DLD1 (cell line): ENCODE data around the gene UXS1.
"Not testable (repeated sequence)": the region's sequence is repeated elsewhere in the genome, so short reads cannot be mapped to it uniquely, and the experiment has no call there.

Source experiments
- in situ Hi-C: cut with HindIII; loops from 2 replicates; pipeline ENCODE4 v1.10.0; 2017; ENCODE audit warnings: low sequenced_read_pairs

Gene UXS1

DNA sequence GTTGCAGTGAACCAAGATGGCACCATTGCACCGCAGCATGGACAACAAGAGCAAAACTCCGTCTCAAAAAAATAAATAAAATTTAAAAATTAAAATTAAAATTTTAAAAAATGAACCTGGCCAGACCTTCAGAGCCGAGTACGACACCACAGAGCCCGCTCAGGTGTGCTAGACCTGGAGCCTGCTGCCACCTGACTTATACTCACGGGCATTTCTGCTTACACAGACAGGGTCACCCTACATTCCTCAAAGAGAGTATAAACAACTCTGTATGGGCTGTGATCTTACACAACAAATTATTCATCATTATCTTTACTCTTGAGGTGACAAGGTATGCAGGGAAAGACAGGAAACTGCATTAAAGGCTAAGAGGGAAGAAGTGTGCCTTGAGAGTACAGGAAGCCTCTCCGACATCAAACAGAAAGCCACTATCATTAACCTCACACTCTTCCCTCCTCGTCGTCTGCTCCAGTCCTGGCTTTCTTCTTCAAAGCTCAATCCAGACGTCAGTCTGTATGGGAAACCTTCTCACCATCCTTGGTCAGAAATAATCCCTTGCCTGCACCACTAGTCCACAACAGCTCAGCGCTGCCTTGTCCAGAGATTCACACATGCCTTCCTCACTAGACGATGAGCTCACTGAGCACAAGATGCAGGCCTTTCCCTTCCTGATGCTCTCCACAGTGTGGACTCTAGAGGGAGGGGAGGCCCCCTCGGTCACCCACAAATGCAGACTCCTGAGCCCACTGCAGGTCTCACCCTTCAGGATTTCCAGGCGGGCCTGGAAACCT is 56.2 kb downstream of the UXS1 start:
- in situ Hi-C loops, result no loop called here

DNA sequence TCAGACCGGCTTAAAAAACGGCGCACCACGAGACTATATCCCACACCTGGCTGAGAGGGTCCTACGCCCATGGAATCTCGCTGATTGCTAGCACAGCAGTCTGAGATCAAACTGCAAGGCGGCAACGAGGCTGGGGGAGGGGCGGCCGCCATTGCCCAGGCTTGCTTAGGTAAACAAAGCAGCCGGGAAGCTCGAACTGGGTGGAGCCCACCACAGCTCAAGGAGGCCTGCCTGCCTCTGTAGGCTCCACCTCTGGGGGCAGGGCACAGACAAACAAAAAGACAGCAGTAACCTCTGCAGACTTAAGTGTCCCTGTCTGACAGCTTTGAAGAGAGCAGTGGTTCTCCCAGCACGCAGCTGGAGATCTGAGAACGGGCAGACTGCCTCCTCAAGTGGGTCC is 62.9 kb downstream of the UXS1 start:
- in situ Hi-C loops, result not testable (repeated sequence)

DNA sequence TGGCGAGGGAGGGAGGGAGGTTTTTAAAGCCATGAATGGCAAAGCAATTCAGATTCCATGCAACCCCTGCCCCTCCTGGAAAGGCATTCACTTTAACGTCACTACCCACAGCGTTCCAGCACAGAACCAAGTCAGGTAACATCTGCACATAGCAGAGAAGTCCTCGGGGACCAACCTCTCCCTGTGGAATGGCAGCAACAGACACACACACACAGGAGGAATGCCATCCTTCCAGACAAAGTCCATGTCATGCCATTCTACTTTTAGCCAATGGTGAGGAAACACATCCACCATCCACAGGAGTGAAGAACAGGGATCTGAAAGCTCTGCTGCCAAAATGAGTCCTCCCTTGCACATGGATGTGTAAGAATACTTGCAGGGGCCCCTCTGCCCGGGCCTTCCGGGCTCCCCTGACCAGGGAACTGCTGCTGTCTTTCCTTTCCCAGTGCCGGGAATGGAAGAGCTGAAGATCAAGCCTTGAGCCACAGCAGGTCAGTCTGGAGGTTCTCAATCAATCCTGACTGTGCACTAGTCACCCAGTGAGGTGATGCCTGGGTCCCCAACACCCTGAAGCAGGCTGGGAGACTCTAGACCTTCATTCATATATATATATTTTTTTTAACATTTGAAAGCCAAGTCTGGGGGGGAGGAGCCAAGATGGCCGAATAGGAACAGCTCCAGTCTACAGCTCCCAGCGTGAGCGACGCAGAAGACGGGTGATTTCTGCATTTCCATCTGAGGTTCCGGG is 63.7 kb downstream of the UXS1 start:
- in situ Hi-C loops, result no loop called here

DNA sequence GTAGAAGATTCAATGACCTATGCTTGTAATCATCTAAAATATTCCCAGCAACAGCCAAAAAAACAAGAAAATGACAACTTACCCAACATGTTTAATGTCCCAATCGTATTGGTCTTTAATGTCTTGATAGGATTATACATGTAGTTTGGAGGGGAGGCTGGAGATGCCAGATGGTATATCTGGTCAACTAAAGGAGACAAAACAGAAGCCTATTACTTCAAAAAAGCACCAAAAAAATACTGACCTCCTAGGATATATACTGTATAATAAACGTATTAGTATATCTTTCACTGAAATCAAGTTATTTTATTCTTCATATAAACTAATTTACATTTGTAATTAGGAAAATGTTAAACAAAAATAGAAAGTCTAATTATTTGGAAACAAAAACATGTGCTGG is 64.5 kb downstream of the UXS1 start:
- in situ Hi-C loops, result no loop called here

DNA sequence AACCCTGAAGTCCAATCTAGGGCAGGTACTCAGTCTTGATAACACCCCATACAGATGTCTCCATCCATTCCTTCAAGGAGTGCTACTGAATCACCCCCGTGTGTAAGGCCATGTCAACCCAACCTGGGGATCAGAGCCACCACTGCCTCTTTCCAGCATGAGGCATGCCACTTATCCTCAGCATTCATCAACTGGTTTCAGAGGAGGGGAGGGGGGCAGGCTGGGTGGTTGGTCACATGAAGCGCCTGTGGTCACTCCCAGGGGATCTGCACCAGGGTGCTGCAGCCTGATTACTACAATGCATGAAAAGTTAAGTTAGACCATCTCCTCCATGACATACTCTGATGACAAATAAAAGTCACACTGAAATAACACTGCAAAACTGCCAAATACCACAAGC is 65.0 kb downstream of the UXS1 start:
- in situ Hi-C loops, result no loop called here

DNA sequence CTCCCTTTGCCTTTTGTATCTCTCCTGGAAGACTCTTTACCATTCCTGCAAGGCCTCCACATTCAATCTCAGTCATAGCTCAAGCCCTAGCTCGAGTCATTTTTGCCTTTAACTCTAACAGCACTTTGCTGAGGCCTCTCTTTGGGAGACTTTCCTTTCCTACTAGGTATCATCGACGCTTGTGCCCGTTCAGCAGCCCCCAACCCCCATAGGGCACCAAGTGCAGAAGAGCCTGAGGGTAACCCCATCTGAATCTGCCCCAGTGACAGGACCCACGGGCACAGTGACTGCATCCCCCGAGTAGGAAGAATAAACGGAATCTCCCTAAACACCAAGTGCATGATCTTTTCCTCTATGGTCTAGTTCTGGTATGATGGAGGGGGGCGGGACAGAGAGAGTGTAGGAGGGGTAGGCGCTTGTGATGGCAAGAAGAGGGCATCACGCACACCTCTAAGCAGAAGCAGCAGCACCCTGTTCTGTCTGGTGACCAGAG is 66.3 kb downstream of the UXS1 start:
- in situ Hi-C loops, result no loop called here

DNA sequence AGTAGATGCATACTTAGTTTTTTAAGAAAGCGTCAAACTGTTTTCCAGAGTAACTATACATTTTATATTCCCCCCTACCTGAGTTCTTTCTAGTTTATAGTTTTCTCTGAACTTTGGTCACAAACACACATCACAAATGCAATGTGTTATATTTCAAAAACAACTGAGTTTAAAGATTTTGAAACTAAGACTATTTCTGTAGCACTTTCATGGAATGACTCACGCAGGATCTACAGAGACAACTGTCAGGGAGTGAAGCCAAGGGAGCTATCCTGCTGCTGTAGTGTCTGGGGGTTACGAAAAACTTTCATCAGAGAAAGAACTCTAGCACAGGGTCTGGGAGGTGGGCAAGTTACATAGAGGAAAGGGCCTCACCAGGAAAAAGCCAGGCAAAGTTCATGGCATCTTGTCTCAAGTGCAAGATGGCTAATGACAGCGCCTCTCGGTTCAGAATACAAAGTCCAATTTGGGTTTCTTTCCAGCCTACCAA is 66.8 kb downstream of the UXS1 start:
- in situ Hi-C loops, result no loop called here

DNA sequence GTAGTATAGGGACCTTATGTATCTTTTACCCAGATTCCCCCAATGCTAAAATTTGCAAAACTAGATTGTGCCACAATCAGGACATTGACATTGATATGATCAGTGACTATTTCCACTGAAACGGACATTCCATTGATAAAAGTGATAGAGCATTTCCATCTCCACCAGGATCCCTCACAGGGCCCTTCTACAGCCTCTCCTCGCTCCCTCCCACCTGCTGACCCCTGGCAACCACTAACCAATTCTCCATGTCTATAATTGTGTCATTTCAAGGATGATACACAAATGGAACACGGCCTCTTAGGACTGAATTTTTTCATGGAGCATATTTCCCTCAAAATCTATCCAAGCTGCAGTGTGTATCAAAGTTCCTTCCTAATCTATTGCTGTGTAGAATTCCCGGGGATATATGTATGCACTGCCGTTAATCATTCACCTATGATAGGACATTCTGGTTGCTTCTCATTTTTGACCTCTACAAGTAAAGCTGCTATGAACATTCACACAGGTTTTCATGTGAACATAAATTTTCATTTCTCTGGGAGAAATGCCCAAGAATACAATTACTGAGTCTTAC is 67.3 kb downstream of the UXS1 start:
- in situ Hi-C loops, result no loop called here

DNA sequence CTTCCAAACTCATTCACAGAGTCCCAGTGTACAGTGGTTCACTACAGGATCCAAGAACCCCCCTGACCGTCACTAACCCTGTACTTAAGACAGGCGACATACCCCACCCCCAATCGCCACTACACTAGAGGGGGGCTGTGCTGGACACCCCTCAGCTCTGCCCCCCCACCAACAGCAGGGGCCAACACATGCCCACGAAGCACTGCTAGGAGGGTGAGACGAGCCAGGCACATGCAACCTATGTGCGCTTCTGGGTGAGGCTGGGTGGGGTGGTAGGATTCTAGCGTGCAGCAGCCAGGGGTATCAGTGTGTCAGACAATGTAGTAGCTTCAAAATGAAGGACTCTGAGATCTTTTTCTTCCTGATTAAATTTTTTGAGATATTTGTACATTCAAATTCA is 67.8 kb downstream of the UXS1 start:
- in situ Hi-C loops, result no loop called here

DNA sequence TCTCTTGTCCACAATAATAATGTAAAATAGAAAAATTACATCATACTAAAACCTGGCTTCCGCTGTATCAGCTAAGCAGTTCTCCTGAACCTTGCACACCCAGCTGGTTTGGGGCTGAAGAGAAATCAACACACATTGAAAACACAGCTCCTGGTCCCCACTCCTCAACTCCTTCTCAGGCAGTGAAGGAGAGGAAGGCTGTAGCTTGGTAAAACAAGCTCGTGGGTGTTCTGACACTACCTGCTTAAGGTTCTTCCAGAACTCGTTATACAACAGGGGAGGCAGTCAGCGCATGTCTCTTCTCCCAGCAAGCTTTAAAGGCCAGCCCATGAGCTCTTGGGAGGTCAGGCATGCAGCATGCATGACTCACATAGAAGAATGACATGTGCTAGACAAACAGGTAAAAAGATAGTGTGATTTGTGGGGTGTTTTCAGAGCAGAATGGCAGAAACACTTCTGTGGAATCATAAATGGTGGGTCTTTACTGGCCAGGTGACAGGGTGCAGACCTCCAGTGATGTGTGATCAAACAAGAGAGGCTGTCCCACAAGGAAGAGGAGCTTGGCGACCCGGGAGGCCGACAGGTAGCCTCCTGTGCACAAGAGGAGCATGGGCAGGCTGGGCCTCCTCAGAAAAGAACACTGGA is 69.1 kb downstream of the UXS1 start:
- in situ Hi-C loops, result loop anchor here (5.0 to 25.0 kb wide), 2 partner anchors 52 to 462 kb away; no protein-coding TSS in a partner anchor

DNA sequence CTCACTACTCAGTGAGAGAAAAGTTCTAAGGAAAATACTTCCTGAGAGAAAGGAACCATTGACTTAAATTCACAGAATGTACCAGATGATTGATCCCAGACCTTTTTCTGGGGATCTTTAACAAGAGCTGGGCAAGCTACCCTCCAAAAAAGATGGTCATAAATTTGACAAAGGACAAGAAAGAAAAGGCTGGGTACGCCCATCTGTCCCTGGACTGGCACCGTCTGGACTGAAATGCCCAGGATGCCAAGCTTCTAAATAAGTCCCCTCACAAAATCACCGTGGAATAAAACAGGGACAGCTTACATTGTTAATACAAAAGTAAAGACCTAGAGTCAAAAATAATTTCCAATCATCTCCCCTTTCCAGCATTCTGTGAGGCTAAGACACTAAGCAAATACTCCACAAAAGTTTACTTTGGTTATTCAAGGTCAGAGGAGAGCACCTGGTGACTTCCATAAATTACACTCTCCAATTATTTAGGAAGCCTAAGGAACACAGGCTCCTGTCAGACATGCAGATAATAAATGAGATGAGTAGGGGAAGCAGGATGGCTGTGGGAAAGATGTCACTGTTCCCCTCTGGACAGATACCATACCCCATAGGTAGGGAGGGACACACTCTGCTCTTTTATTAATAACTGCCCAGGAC is 69.9 kb downstream of the UXS1 start:
- in situ Hi-C loops, result loop anchor here (5.0 to 25.0 kb wide), 2 partner anchors 53 to 463 kb away; no protein-coding TSS in a partner anchor

DNA sequence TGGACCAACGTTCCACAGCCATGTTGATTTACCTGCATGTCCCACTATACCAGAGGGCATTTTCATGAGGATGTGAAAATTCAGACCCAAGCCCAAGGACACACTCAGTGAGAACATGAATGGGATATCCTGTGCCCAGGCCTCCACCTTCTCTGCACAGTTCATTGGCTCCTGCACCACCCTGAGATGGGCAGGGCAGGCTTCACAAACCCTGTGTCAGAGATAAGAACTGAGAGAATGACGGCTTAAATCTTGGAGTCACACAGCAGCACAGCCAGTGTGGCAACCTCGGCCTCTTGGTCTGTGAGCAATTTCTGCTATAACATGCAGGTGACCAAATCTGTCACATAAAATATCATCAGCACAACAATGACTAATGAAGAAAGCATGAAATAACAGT is 71.9 kb downstream of the UXS1 start:
- in situ Hi-C loops, result loop anchor here (5.0 to 25.0 kb wide), 2 partner anchors 55 to 465 kb away; no protein-coding TSS in a partner anchor

DNA sequence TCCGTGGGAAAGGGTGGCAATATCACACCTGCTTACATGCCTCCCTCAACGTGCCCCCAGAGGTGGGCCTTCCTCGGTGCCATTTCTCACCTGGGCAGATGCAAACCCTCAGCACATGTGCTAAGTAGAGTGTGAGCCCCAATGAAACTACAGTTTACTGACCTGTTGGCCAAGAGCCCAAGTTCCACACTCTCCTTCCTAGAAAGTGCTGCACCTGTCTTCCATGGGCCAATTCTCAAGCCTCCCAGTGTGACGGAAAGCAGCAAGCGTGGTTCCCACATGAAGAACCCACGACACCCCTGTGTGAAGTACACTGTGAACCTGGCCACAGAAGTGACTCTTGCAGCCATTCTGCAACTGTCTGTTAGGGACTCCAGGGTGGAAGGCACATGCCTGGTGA is 73.7 kb downstream of the UXS1 start:
- in situ Hi-C loops, result loop anchor here (5.0 to 25.0 kb wide), 2 partner anchors 57 to 467 kb away; no protein-coding TSS in a partner anchor

DNA sequence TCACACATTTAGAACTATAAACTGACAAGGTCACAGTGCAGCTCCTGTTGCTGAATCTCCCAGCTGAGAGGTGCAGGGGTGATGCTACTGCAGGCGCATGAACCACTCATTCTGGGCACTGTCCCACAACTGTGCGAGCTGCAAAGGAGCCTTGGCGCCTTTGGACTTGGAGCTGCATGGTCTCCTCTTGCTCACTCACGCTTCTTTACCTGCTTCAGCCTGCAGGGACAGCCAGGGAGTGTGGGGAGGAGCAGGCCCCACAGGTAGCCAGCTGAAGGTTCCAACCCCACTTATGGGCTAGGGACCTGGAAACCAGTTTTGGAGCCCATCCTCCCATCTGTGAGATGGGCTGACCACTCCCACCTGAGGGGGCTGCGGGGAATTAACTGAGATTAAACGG is 75.0 kb downstream of the UXS1 start:
- in situ Hi-C loops, result loop anchor here (25.0 kb wide), 1 partner anchor 468 kb away; no protein-coding TSS in a partner anchor

DNA sequence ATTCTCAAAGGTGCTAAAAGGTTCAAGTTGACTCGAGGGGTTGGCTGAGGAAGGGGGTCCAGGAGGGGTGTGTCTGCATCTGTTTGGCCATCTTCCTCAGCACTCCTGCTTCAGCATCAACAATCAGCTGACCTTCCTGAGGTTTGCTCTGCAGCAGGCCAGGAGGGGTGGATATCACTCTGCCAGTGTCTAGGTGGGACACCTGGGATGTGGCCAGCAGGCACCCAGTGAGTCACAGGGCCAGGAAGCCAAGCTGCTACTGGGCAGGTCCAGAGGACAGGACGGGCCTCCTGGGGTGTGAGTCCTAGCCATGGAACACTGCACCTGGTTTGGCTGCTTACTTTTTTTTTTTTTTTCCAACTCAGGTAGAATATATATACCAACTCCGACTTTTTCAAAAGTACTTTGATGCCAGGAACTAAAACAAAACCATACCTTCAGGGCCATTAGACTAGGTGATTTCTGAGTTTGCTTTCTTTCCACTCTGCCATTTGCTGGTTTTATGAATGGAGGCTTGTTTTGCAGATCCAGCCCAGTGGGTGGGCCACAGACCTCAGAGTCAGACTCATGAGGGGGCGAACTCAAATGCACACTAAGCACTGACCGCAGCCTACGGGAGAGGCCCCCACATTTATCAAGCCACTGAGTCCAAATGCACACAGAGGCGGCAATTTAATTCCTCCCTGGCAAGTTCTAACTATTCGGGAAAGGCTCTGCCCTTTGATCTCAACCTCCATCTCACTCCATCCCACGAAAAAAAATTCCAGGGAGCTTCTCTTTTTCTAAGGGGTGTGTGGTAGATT is 76.0 kb downstream of the UXS1 start:
- in situ Hi-C loops, result loop anchor here (25.0 kb wide), 1 partner anchor 469 kb away; no protein-coding TSS in a partner anchor

DNA sequence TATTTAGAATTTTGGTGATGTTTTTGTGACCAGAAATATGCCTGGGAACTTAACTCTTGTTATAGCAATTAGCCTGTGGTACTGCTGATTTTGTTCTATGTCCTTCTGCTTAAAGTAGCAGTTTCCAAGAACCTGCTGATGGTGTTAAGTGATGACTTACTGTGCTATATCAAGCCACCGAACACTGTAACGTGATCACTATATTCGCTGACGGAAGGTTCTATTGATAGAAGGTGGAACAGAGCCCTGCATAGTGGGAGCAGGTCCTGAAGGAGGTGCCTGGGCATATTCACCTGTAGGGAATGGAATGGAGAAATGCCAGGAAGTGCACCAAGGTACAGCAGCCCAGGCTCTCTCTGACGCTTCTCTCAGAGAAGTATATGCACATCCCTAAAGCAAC is 76.8 kb downstream of the UXS1 start:
- in situ Hi-C loops, result loop anchor here (25.0 kb wide), 1 partner anchor 470 kb away; no protein-coding TSS in a partner anchor

DNA sequence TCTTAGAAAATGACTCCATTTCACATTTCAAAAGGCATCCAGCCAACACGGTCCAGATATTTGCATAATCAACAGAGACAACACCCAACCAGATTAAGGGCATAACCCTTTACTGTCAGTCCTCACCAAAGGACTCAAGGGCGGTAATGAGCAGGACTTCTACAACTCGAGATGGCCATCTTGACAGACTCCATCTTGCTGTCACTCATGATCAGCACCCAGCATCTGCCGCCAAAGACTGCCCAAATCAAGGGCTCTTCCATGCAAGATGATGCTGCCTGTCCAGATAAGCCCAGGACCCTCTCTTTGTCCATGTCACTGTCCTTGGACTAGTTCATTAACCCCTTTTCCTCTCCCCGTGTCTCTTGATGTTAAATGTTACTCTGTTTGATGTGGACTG is 77.9 kb downstream of the UXS1 start:
- in situ Hi-C loops, result loop anchor here (25.0 kb wide), 1 partner anchor 471 kb away; no protein-coding TSS in a partner anchor

DNA sequence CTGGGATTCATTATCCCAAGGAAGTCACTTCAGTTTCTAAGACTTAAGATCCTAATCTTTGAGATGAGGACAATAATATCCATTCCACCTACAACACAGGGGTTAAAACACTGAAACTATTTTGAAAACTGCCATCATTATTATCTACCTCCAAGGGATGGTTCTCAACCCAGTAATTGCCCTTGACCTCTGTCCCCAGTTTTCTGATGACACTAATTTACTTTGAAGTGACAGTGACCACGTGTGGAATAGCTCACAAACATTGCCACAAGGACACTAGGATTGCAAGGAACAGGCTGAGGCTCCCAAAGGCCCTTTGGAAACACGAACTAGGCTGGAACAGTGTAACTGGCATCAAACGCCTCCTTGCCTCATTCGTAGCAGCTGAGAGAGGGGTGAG is 78.4 kb downstream of the UXS1 start:
- in situ Hi-C loops, result loop anchor here (25.0 kb wide), 1 partner anchor 472 kb away; no protein-coding TSS in a partner anchor

DNA sequence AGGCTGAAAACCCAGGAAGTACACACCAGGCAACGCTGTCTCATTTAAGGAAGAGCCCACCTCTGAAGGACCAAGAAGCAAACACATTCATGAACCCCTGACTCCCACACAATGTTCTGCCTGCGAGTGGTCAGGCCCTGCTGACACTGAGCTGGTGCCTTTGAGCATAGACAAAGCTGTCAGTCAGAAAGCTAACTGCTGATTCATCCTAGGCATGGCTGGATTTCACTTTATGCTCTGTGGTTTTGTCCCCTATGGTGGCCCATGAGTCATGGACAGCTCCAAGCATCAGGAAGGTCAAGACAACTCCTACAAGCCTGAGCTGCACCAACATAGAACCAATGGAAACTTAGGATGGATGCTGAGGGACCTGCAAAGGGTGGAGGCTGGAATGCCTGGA is 78.9 kb downstream of the UXS1 start:
- in situ Hi-C loops, result loop anchor here (25.0 kb wide), 1 partner anchor 472 kb away; no protein-coding TSS in a partner anchor
